ENCODE data around the gene ITPR1. TPM values are rescaled to one million over a fixed set of nuclear protein-coding genes. Genes with fewer than 3 reads are reported as not detected.

Gene ITPR1
- total and polyA plus RNA-seq, 4 donors, result 3.7 to 39.4 (median 8.2) TPM

DNA sequence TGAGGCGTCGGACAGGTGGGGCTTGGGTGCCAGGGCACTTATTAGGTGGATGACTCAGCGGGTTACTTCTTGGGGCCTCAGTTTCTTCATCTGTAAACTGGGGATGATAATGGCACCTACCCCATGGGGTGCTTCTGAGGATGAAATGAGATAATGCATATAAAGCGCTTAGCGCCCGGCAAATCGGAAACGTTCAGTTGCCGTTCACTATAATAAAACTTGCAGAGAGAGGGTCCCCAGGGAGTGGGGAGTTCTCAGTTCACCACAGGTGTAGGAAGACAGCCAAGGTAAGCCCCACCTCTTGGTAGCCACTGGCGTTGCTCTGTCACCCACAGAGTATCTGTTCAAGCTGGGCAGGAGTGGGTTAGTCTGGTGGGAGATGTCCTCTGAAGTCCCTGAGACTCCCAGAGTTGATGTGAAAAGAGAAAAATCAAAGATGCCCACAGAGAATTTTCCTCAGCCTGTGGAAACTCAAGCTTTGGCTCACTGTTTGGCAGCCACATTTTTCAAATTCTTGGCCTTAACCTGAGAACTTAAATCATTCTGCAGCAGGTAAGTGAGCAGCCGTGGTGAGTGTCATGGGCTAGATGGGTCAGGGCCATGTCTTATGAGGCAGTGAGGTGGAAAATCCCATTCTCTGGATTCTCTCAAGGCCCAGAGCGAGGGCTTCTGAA, 264.6 kb downstream of the ITPR1 start:
- Histone ChIP-seq H3K9ac (ENCODE audit: low read depth in 1 of 2, low read length in 2 of 2) (no peak overlapping the region), H3K27me3 (ENCODE audit: control insufficient read depth in 4 of 4, insufficient read depth in 4 of 4, low read length in 3 of 4) (no peaks in the 10 kb centered on the region), H3K4me1 (ENCODE audit: control insufficient read depth in 4 of 4, insufficient read depth in 4 of 4, low read length in 3 of 4) (peaks cover 2 to 11% (median 3%) of the 10 kb centered on the region in 4 donors), H3K9me3 (ENCODE audit: control insufficient read depth in 4 of 4, low read length in 3 of 4) (no peaks in the 10 kb centered on the region), H3K4me3 (ENCODE audit: low read depth in 1 of 3, low read length in 3 of 3) (no peak overlapping the region), H3K36me3 (ENCODE audit: control insufficient read depth in 4 of 4, insufficient read depth in 3 of 4, low read depth in 1 of 4, low read length in 3 of 4) (no peaks in the 10 kb centered on the region), H3K27ac (ENCODE audit: low read depth in 1 of 2, low read length in 2 of 2) (no peak overlapping the region)
- TF ChIP-seq SP1 (IDR thresholded peaks at IDR 0.05) (no peak), MAX (IDR thresholded peaks at IDR 0.05) (no peak), EGR1 (IDR thresholded peaks at IDR 0.05; ENCODE audit: low read depth in 2 of 2) (no peak), JUND (IDR thresholded peaks at IDR 0.05) (no peak), CTCF (IDR thresholded peaks at IDR 0.05; ENCODE audit: low read depth, low read length, missing input control) (no peak), GABPA (IDR thresholded peaks at IDR 0.05 in 1 of 2, conservative IDR thresholded peaks at IDR 0.05 in 1 of 2) (no peak), TAF1 (conservative IDR thresholded peaks at IDR 0.05) (no peak), FOXA1 (IDR thresholded peaks at IDR 0.05) (no peak), HNF4G (IDR thresholded peaks at IDR 0.05) (no peak), ZBTB33 (IDR thresholded peaks at IDR 0.05) (no peak), YY1 (IDR thresholded peaks at IDR 0.05) (no peak), RXRA (IDR thresholded peaks at IDR 0.05) (no peak), FOXA2 (IDR thresholded peaks at IDR 0.05) (no peak), ATF3 (IDR thresholded peaks at IDR 0.05) (no peak), HNF4A (conservative IDR thresholded peaks at IDR 0.05) (no peak)
- TF ChIP-seq, protein P1, sequence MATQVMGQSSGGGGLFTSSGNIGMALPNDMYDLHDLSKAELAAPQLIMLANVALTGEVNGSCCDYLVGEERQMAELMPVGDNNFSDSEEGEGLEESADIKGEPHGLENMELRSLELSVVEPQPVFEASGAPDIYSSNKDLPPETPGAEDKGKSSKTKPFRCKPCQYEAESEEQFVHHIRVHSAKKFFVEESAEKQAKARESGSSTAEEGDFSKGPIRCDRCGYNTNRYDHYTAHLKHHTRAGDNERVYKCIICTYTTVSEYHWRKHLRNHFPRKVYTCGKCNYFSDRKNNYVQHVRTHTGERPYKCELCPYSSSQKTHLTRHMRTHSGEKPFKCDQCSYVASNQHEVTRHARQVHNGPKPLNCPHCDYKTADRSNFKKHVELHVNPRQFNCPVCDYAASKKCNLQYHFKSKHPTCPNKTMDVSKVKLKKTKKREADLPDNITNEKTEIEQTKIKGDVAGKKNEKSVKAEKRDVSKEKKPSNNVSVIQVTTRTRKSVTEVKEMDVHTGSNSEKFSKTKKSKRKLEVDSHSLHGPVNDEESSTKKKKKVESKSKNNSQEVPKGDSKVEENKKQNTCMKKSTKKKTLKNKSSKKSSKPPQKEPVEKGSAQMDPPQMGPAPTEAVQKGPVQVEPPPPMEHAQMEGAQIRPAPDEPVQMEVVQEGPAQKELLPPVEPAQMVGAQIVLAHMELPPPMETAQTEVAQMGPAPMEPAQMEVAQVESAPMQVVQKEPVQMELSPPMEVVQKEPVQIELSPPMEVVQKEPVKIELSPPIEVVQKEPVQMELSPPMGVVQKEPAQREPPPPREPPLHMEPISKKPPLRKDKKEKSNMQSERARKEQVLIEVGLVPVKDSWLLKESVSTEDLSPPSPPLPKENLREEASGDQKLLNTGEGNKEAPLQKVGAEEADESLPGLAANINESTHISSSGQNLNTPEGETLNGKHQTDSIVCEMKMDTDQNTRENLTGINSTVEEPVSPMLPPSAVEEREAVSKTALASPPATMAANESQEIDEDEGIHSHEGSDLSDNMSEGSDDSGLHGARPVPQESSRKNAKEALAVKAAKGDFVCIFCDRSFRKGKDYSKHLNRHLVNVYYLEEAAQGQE (IDR thresholded peaks at IDR 0.05), result no peak
- 88% methylated on average over 12 of the region's 12 CpGs for WGBS
- DNase-seq (ENCODE audit: low spot score), result no peak
